ENCODE results near the gene NFIC.

- TF ChIP-seq CTCF (IDR thresholded peaks at IDR 0.05): no peak
- no peak for TF ChIP-seq ZFX (IDR thresholded peaks at IDR 0.05; ENCODE audit: borderline replicate concordance)
Measured at GRCh38 chr19:3458229-3459088, 92.1 kb downstream of the NFIC start.
